HG03520 (cell line): ENCODE measurements around the gene MEG3.

ENCODE experiments used
- ATAC-seq: cut with Tn5 transposase; IDR thresholded peaks from one replicate; pipeline ENCODE4 v1.9.1; 2021; ENCODE audit warnings: mild to moderate bottlenecking, moderate library complexity; ENCODE audit not compliant: unreplicated experiment

The MEG3 gene

DNA sequence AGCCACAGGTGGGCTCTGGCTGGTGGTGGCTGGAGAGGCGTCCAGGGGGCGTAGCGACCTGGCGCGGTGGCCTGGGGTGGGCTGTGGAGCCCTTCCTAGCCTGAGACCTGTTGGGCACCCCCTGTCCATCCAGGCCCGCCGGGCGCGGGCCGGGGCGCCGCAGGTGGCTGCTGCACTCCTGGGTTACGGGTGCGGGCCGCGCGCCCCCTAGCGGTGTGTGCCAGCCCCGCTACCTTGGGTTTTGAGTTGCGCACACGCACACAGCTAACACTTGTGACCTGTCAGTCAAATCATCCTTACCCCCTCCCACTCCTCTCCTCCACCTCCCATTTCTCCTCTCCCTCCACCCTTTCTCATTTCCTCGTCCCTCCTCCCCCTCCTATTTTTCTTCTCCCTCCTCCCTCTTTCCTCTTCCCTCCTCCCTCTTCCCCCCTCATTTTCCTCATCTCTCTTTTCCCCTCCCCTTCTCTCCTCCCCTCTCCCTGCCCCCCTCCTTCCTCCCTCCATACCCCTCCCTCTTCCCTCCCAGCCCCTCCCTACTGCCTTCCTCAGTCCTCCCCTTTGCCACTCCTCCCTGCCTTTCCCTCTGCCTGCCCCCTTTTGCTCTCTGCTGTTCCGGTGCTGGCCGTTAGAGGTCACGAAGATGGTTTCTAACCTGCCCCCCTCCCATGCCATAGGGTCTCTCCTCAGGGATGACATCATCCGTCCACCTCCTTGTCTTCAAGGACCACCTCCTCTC is 2.3 kb downstream of the MEG3 start:
- ATAC-seq = no peak

- no peak for ATAC-seq
These were observed 4.8 kb downstream of the MEG3 start for GRCh38 chr14:100830681-100831080.

- no peak for ATAC-seq
These were observed 6.5 kb downstream of the MEG3 start for GRCh38 chr14:100832311-100832960.

DNA sequence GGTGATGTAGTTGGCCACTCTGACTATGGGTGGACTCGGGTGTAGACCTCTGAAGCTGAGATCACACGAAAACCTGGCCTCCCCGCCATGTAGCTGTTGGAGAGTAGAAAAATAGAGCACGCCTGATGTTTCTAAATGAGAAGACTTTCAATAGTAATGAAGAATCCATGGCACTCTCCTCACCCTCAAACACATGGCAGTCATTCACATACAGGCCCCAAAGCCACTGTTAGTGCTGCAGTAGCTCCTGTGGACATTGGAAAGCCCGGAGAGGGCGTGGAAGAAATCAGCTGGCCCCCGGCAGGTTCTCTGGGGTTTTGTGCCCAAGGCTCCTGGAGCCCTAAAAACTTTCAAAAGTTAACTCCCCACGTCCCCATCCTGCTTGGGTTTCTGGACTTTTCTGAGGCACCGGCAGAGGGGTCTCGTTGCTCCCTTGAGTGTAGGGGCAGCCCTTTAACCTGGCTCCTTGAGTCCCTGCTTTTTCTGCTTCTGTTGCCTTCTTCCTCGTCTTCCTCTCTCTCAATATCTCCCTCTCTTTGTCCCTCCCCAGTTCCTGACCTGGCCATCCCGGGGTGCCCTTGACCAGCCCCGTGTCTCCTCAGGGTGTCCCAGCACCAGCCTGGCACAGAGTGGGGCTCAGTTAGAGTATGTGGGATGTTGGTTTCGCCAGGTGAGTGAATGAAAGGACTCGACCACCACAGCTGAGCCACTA is 8.3 kb downstream of the MEG3 start:
- ATAC-seq = no peak

- no peak for ATAC-seq
These were observed 9.1 kb downstream of the MEG3 start for GRCh38 chr14:100834794-100835547.

DNA sequence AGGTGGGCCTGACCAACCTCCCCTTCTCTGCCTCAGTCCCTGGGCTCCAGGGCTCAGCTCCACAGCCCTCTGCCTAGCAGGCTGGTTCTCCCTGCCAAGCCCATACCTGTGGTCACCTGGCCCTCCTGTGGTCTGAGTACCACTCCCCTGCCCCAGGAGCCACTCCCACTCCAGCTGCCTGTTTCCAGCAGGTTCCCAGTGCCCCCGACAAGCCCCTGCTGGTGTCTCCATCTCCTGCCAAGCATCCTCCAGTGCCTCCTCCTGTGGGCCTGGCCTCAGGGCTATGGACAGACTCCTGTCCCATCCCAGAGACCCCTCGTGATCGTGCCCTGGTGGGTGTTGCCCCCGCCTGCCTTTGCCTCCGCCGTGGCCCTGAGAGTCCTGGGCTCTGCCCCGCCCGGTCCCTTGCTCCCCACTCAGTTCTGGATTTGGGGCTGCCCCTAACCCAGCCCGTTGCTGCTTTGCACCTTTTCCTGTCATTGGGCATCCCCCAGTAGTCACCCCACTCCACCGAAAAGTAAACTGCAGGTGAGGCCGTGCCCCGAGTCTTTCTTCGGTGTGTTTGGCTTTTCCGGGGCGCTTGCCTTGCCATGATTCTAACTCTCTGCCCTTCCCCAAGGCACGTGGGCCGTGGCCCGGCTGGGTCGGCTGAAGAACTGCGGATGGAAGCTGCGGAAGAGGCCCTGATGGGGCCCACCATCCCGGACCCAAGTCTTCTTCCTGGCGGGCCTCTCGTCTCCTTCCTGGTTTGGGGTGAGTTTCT is 9.8 kb downstream of the MEG3 start:
- ATAC-seq = no peak

GRCh38 chr14:100836311-100836805 is 10.4 kb downstream of the MEG3 start:
- no peak for ATAC-seq

GRCh38 chr14:100836941-100837804 is 11.3 kb downstream of the MEG3 start:
- no peak for ATAC-seq

- no peak for ATAC-seq
These were observed 12.0 kb downstream of the MEG3 start for GRCh38 chr14:100837805-100838350.

DNA sequence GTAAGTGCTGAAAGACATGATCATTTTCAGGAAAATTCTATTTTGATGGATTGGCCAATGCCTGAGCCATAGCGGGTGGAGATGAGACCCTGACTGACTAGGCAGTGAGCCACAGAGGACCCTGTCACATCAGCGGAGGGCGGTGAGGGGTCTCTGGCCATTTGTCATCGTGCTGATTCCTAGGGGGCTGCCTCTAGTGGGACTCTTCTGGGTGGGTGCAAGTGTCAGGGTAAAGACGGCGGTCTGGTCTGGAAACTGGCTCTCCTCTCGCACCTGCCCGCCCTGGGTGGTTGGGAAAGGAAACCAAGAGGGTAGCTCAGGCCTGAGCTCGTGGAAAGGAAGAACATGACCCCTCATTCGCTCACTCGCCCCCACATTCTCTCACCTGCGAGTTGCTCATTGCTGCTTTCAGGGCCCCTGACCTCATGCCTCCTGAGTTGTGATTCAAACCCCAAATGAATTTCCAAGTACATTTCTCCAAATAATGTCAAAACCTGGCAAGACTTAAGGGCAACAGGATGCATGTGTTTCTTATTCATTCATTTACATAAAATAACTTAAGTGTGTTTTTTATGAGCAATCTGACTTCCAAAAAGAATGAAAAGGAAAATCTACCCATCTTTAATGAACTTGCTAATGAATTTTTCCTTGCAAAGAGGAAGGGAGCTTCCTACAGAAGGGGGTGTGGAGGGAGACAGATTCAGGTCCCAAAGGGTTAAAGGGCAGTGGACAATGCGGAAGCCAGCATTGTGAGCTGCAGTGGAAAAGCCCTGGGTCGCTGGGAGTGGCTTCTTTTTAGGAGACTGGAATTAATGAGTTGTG is 12.8 kb downstream of the MEG3 start:
- no peak for ATAC-seq

- no peak for ATAC-seq
These were observed 13.3 kb downstream of the MEG3 start for GRCh38 chr14:100839315-100839585.

- no peak for ATAC-seq
These were observed 13.8 kb downstream of the MEG3 start for GRCh38 chr14:100839681-100840111.

GRCh38 chr14:100840286-100841065 is 14.6 kb downstream of the MEG3 start:
- ATAC-seq = no peak

DNA sequence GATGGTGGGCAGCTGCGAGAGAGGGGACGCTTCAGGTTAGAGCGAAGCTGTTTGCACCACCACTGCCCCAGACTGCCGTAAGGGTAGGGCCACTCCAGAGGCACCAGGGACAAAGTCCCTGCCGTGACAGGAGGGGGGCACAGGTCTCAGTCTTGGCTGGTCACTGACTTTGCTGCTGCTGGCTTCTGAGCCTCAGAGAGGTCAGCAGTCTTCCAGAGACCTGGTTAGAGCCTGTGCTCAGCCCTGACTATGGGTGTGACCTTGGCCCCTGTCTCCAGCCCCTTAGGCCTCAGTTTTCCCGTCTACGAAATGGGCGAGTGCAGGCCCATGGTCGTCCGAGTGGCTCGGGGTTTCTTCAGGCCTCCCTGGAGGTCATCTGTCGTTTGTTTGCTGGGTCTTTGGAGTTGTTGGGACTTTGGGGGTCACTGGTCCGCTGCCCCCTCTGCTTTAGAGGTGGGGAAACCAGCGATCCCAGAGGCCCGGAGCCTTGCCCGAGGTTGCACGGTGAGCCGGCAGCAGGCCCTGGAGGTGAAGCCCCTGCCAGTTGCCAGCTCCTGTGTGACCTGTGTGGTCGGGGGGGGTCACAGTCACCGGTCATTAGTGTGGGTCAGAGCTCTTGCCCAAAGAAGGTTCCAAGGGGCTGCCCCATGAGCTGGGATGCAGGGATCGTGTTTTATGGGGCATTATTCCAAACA is 15.3 kb downstream of the MEG3 start:
- no peak for ATAC-seq

DNA sequence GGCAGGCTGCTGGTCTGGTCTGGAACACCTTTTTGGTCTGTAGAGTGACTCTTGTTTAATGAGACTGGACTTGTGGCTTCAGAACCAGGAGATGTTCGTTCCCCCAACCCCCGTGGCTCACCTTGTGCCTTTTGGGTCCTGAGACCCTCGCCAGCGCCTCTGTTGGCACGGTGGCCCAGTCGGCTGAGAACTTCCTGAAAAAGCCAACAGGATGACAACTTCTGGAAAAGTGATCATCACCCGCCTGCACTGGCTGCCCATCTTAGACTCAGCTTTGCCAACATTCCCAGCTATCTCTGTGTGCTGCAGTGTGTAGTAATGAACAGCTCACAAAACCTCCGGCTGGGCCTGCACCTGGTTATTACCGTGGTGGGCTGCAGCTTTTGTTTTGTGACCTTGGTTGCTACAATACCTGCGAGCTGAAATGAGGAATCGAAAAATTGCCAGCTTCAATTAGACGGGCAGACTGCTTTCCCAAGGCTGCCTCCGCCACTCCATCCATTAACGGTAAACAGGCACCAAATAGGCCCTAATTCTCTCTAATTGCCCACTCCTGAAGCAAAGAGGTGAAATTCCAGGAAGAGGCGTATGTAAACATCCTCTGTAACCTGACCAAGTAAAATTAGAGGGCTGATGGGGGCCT is 16.0 kb downstream of the MEG3 start:
- no peak for ATAC-seq

DNA sequence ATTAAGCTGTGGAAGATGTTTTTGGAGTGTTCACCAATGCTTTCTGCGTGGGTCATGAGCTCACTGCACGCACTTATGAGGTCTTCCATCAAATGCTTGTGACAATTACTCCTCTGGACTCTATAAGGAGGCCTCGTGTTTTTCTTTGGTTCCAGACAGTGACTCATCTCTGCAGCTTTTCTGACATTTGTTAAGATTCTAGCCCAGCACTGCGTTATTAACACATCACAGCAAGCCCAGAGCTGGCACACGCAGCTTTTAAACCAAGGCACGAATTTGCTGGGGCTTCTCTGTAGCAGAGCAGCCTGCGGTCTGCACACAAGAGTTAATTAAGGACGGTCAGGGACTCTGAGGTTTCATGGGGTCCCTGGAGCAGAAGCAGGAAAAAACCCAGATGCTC is 16.9 kb downstream of the MEG3 start:
- no peak for ATAC-seq

- no peak for ATAC-seq
These were observed 18.1 kb downstream of the MEG3 start for GRCh38 chr14:100844082-100844408.
